K562 (cell line): Measurements from ENCODE around the gene ARID3B. TPM values are rescaled to one million over a fixed set of nuclear protein-coding genes. Genes with fewer than 3 reads are reported as not detected.
A peak's percentile ranks its signal among the peaks of the same experiment; 100 is the strongest.

Source experiments
- ADNP ChIP-seq: fragments of 200-800 bp; sonication (Bioruptor generic); IDR thresholded peaks from 2 replicates; pipeline ENCODE4 v1.6.1; 2016; ENCODE audit warnings: missing genetic modification characterization, missing compliant biosample characterization
- ATF1 ChIP-seq, 2 experiments: fragments of 450-650 bp in 1 of 2; IDR thresholded peaks; 2 replicates each; pipeline ENCODE4 v1.6.1; 2016; ENCODE audit warnings: missing compliant biosample characterization in 1 of 2, missing genetic modification characterization in 1 of 2
- CHCHD3 ChIP-seq: fragments of 250-450 bp; sonication (Bioruptor Pico); IDR thresholded peaks from 2 replicates; pipeline ENCODE4 v2.1.2; 2022; ENCODE audit warnings: mild to moderate bottlenecking
- ELK3 ChIP-seq: fragments of 450-650 bp; formaldehyde crosslinking; IDR thresholded peaks from 2 replicates; pipeline ENCODE4 v1.4.0; 2020; ENCODE audit warnings: mild to moderate bottlenecking
- IRF9 ChIP-seq: fragments of 450-650 bp; IDR thresholded peaks from 2 replicates; pipeline ENCODE4 v1.6.1; 2016; ENCODE audit warnings: missing biosample characterization, missing genetic modification characterization
- KDM1A ChIP-seq, 2 experiments: fragments of 450-650 bp; IDR thresholded peaks; 2 replicates each; pipeline ENCODE4 v1.6.1; 2016; ENCODE audit warnings: mild to moderate bottlenecking in 2 of 2
- MBD2 ChIP-seq: sonication (generic); IDR thresholded peaks from 2 replicates; pipeline ENCODE4 v1.6.1; 2016; ENCODE audit warnings: low read depth, borderline replicate concordance
- NFE2 ChIP-seq: IDR thresholded peaks from 2 replicates; pipeline ENCODE4 v1.6.1; 2014; ENCODE audit warnings: antibody characterized with exemption, low read depth
- PCBP2 ChIP-seq: fragments of 200-400 bp; formaldehyde crosslinking; IDR thresholded peaks from 2 replicates; pipeline ENCODE4 v1.6.1; 2018; ENCODE audit warnings: low read length, low read depth, mild to moderate bottlenecking, moderate library complexity; ENCODE audit not compliant: poor library complexity, severe bottlenecking
- PKNOX1 ChIP-seq: fragments of 450-650 bp; IDR thresholded peaks from 2 replicates; pipeline ENCODE4 v1.6.1; 2016
- RBM17 ChIP-seq: fragments of 200-400 bp; formaldehyde crosslinking; IDR thresholded peaks from 2 replicates; pipeline ENCODE4 v1.6.1; 2017; ENCODE audit warnings: low read depth, mild to moderate bottlenecking, low read length, borderline replicate concordance
- RCOR1 ChIP-seq, 2 experiments: IDR thresholded peaks; 2 replicates each; pipeline ENCODE4 v1.6.1; 2012; ENCODE audit warnings: low read depth in 2 of 2, low read length in 2 of 2, borderline replicate concordance in 1 of 2, improper control_type of control experiment in 1 of 2
- SMARCC2 ChIP-seq: fragments of 450-650 bp; IDR thresholded peaks from 2 replicates; pipeline ENCODE4 v1.6.1; 2017; ENCODE audit warnings: antibody characterized with exemption, moderate library complexity, mild to moderate bottlenecking, low read depth
- TAF1 ChIP-seq: IDR thresholded peaks from 2 replicates; pipeline ENCODE4 v1.6.1; 2011; ENCODE audit warnings: mild to moderate bottlenecking, low read length, moderate library complexity; ENCODE audit not compliant: insufficient read depth, control insufficient read depth, severe bottlenecking; ENCODE audit errors: extremely low read depth
- TFE3 ChIP-seq: fragments of 450-650 bp; formaldehyde crosslinking; IDR thresholded peaks from 2 replicates; pipeline ENCODE4 v1.4.0; 2020; ENCODE audit warnings: mild to moderate bottlenecking, mixed read lengths
- VEZF1 ChIP-seq: fragments of 200-800 bp; sonication (Bioruptor generic); IDR thresholded peaks from 2 replicates; pipeline ENCODE4 v1.6.1; 2017; ENCODE audit warnings: missing genetic modification characterization, missing compliant biosample characterization
- WHSC1 ChIP-seq: IDR thresholded peaks from one replicate; pipeline ENCODE4 v1.6.1; 2012; ENCODE audit warnings: low read length, control low read depth, inconsistent platforms
- ZNF224 ChIP-seq: sonication (generic); formaldehyde crosslinking; IDR thresholded peaks from 2 replicates; pipeline ENCODE4 v1.8.0; 2022; ENCODE audit warnings: mild to moderate bottlenecking, missing genetic modification reagents
- ZNF280A ChIP-seq: fragments of 450-650 bp; IDR thresholded peaks from 2 replicates; pipeline ENCODE4 v1.6.1; 2018; ENCODE audit warnings: mild to moderate bottlenecking, low read depth; ENCODE audit not compliant: partially characterized antibody
- ZNF764 ChIP-seq: fragments of 250-450 bp; sonication (Bioruptor Pico); IDR thresholded peaks from 2 replicates; pipeline ENCODE4 v1.4.0; 2020; ENCODE audit warnings: low read depth, mild to moderate bottlenecking, moderate library complexity
- polyA plus RNA-seq, 8 experiments: library from polyadenylated mRNA; depleted of rRNA in 4 of 8; stranded (reverse) in 5 of 8; unstranded in 3 of 8; fragments of >200 nt; fragmentation: Nextera tagmentation in 2 of 8; fragmentation: Illumina TruSeq in 1 of 8; extraction: Ambion mirVana in 2 of 8; extraction: Trizol in 1 of 8; gene quantifications; 2 replicates each; pipeline versions ENCODE4 v1.2.1 to v1.2.3, GENCODE V29; 2011 to 2014; ENCODE audit warnings: inconsistent platforms in 1 of 8, missing spikeins in 1 of 8
- total RNA-seq, 7 experiments: library from RNA; depleted of rRNA in 6 of 7; stranded (reverse); fragments of >200 nt in 6 of 7; fragmentation: Illumina TruSeq in 2 of 7; extraction: Trizol in 2 of 7; gene quantifications; 2 replicates each; pipeline versions ENCODE4 v1.2.1 to v1.2.3, GENCODE V29; 2011 to 2021; ENCODE audit warnings: low replicate concordance in 1 of 7

The ARID3B gene
- total and polyA plus RNA-seq, 9 of the 15 experiments (the other 6 are each of a cell fraction or from before 2014, with no cell fraction given): 0.32 to 15.1 (median 7.1) TPM

GRCh38 chr15:74541494-74542165 is 610 bp downstream of the ARID3B start (continued):
- no peak for TF ChIP-seq RBM17
- TF ChIP-seq PKNOX1: peak; percentile 87
- TF ChIP-seq ZNF280A: no peak
- no peak; the same call in 1 of the 2 replicates for TF ChIP-seq MBD2
- TF ChIP-seq CHCHD3 (CRISPR knock-in tag): no peak
- no peak for TF ChIP-seq IRF9 (tag)
- no peak for TF ChIP-seq ZNF764 (CRISPR knock-in tag)
- no peak for TF ChIP-seq WHSC1
- no peak for TF ChIP-seq SMARCC2
- peak; percentile 27 to 81; a peak in 3 of 4 replicates for TF ChIP-seq RCOR1 (IDR thresholded peaks at IDR 0.05; ENCODE audit: borderline replicate concordance in 1 of 2, low read depth in 2 of 2, low read length in 2 of 2)
- no peak for TF ChIP-seq ZNF224 (CRISPR knock-in tag)
- TF ChIP-seq TAF1: no peak
- TF ChIP-seq TFE3 (CRISPR knock-in tag): no peak
- TF ChIP-seq ADNP (tag): no peak
- TF ChIP-seq ELK3 (CRISPR knock-in tag): no peak
- peak; percentile 78 for TF ChIP-seq NFE2
- TF ChIP-seq KDM1A (IDR thresholded peaks at IDR 0.05): peak; percentile 57 to 72; a peak in 2 of 4 replicates
- TF ChIP-seq VEZF1 (CRISPR knock-in tag): 0 out of 2 replicates have a peak, but pooled peaks have one; percentile 16
- TF ChIP-seq ATF1 (CRISPR knock-in tag; IDR thresholded peaks at IDR 0.05): no peak
- TF ChIP-seq ATF1 (tag; IDR thresholded peaks at IDR 0.05): no peak
- no peak for TF ChIP-seq PCBP2
